Gastroesophageal sphincter (tissue), 4 donors: ENCODE results near the gene MED16. TPM values are rescaled to one million over a fixed set of nuclear protein-coding genes. Genes with fewer than 3 reads are reported as not detected.

Experiments
- ATAC-seq: fragments of 150-250 bp; one replicate; pipeline ENCODE4 v1.9.1; 2016; ENCODE audit warnings: mild to moderate bottlenecking, moderate library complexity
- H3K27ac ChIP-seq, 4 donors: fragments of 200-600 bp; sonication (generic) in 3 of 4; 1 replicate in 3 of 4; 2 replicates in 1 of 4; pipeline ENCODE4 v1.5.1; 2016 to 2019
- H3K27me3 ChIP-seq: fragments of 200-600 bp; sonication (generic); one replicate; pipeline ENCODE4 v1.5.1; 2019
- H3K36me3 ChIP-seq, 2 donors: fragments of 200-600 bp; sonication (generic); one replicate each; pipeline ENCODE4 v1.5.1; 2019; ENCODE audit warnings: control low read depth in 1 of 2
- H3K4me1 ChIP-seq, 3 donors: fragments of 200-600 bp; sonication (generic); 1 replicate in 2 of 3; 2 replicates in 1 of 3; pipeline ENCODE4 v1.5.1; 2016 to 2019; ENCODE audit warnings: control low read depth in 2 of 3
- H3K4me3 ChIP-seq, 2 donors: fragments of 200-600 bp; sonication (generic); one replicate each; pipeline ENCODE4 v1.5.1; 2019; ENCODE audit warnings: mild to moderate bottlenecking in 1 of 2, moderate library complexity in 1 of 2
- H3K9me3 ChIP-seq, 3 donors: fragments of 200-600 bp; sonication (generic); one replicate each; pipeline ENCODE4 v1.5.1; 2017 to 2019; ENCODE audit warnings: control low read depth in 2 of 3
- EP300 ChIP-seq: sonication (generic); formaldehyde crosslinking; IDR thresholded peaks from one replicate; pipeline ENCODE4 v1.6.1; 2017; ENCODE audit warnings: antibody characterized with exemption, mild to moderate bottlenecking
- POLR2A ChIP-seq, 2 donors: fragments of 450-650 bp; IDR thresholded peaks; one replicate each; pipeline ENCODE4 v1.6.1; 2017; ENCODE audit warnings: antibody characterized with exemption in 2 of 2, mild to moderate bottlenecking in 2 of 2, moderate library complexity in 1 of 2
- POLR2AphosphoS5 ChIP-seq: sonication (generic); formaldehyde crosslinking; IDR thresholded peaks from one replicate; pipeline ENCODE4 v1.6.1; 2017; ENCODE audit warnings: antibody characterized with exemption
- WGBS, 2 donors: methylation state at CpG; one replicate each; pipeline ENCODE4 v1.1.5; 2018; ENCODE audit warnings: low coverage in 1 of 2; 5-methylcytosine and 5-hydroxymethylcytosine counted together
- total RNA-seq, 4 donors: library from RNA; depleted of rRNA; stranded (reverse); fragments of >200 nt; gene quantifications; one replicate each; pipeline ENCODE4 v1.1.0, GENCODE V29; 2016
- TF ChIP-seq, protein P1 (sequence below), 4 experiments: fragments of 200-600 bp in 2 of 4; fragments of 450-650 bp in 2 of 4; sonication (generic) in 1 of 4; IDR thresholded peaks; one replicate each; pipeline ENCODE4 v1.5.1; 2017 to 2019; ENCODE audit warnings: antibody characterized with exemption in 4 of 4, mild to moderate bottlenecking in 2 of 4, moderate library complexity in 2 of 4

MED16 gene, protein sequence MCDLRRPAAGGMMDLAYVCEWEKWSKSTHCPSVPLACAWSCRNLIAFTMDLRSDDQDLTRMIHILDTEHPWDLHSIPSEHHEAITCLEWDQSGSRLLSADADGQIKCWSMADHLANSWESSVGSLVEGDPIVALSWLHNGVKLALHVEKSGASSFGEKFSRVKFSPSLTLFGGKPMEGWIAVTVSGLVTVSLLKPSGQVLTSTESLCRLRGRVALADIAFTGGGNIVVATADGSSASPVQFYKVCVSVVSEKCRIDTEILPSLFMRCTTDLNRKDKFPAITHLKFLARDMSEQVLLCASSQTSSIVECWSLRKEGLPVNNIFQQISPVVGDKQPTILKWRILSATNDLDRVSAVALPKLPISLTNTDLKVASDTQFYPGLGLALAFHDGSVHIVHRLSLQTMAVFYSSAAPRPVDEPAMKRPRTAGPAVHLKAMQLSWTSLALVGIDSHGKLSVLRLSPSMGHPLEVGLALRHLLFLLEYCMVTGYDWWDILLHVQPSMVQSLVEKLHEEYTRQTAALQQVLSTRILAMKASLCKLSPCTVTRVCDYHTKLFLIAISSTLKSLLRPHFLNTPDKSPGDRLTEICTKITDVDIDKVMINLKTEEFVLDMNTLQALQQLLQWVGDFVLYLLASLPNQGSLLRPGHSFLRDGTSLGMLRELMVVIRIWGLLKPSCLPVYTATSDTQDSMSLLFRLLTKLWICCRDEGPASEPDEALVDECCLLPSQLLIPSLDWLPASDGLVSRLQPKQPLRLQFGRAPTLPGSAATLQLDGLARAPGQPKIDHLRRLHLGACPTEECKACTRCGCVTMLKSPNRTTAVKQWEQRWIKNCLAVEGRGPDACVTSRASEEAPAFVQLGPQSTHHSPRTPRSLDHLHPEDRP
- total RNA-seq = 10 to 100 TPM; 20.2 to 40.3 (median 28.1) TPM

DNA sequence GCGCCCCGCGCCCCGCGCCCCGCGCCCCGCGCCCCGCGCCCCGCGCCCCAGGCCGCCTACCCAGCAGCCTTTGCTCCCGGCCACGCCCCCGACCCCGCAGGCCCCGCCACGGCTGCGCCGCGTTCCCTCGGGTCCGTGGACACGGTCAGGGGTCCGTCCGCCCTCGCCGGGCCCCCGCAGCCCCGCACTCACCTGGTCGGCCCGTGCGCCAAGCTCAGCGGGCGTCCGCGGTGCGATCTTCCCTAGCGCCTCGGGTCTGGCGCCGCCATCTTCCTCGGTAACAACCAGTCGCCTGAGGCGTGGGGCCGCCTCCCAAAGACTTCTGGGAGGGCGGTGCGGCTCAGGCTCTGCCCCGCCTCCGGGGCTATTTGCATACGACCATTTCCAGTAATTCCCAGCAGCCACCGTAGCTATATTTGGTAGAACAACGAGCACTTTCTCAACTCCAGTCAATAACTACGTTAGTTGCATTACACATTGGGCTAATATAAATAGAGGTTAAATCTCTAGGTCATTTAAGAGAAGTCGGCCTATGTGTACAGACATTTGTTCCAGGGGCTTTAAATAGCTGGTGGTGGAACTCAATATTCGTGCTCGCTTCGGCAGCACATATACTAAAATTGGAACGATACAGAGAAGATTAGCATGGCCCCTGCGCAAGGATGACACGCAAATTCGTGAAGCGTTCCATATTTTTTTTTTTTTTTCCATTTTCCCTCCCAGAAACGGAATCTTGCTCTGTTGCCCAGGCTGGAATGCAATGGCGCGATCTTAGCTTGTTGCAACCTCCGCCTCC lies at the start of gene MED16, which contains the start of gene RNU6-9:
Gene MED16 (minus strand): TSS at position 294 of the 796 bp plus-strand sequence. CDS start 2,056 bp downstream, outside the sequence.
Gene RNU6-9 (plus strand): TSS at position 591 of the 796 bp plus-strand sequence.
- Histone ChIP-seq H3K27ac (peak within 1 kb of the TSS; percentile 48 to 97 (median 88)), H3K4me1 (peaks cover 0 to 25% (median 5%) of the 10 kb centered on the region in 3 donors), H3K4me3 (peak within 1 kb of the TSS; percentile 51 to 78), H3K9me3 (no peaks in the 10 kb centered on the region), H3K36me3 (peaks cover 0 to 47% of the 10 kb centered on the region in 2 donors), H3K27me3 (no peaks in the 10 kb centered on the region)
- peak; percentile 30 to 39 for TF ChIP-seq POLR2A (IDR thresholded peaks at IDR 0.05)
- TF ChIP-seq EP300 = no peak
- TF ChIP-seq POLR2AphosphoS5 = no peak
- TF ChIP-seq, protein P1, sequence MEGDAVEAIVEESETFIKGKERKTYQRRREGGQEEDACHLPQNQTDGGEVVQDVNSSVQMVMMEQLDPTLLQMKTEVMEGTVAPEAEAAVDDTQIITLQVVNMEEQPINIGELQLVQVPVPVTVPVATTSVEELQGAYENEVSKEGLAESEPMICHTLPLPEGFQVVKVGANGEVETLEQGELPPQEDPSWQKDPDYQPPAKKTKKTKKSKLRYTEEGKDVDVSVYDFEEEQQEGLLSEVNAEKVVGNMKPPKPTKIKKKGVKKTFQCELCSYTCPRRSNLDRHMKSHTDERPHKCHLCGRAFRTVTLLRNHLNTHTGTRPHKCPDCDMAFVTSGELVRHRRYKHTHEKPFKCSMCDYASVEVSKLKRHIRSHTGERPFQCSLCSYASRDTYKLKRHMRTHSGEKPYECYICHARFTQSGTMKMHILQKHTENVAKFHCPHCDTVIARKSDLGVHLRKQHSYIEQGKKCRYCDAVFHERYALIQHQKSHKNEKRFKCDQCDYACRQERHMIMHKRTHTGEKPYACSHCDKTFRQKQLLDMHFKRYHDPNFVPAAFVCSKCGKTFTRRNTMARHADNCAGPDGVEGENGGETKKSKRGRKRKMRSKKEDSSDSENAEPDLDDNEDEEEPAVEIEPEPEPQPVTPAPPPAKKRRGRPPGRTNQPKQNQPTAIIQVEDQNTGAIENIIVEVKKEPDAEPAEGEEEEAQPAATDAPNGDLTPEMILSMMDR (IDR thresholded peaks at IDR 0.05) = peak in 1 of 4 experiments; percentile 17
- ATAC-seq = peak; percentile 97
- 1% methylated on average over 16 to 17 of the region's 69 CpGs for WGBS, 2 donors

DNA sequence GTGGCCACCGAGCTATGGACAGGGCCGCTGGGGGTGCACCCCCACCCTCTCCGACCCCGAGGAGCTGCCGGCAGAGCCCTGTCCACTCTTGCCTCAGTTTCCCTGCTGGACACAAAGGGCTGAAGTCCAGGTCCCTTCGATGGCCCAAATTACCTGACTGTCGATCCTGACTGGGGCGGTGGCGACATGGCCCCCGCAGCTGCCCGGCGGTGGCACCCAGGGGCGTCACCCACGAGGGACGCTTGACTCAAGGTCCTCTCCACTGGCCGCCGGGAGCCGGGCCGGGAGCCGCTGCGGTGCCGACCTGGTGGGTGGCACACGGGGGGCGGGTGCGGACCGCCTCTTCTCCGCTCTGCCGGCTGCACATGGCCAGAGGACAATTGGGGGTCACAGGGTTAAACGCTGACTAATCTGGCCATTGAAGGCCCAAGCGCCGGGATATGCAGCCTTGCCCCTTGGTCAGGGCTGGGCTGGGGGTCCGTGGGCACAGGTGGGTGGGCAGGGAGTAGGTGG lies 49.2 kb upstream of the MED16 start:
- no peaks in the 10 kb centered on the region for H3K27me3 ChIP-seq
- 88% methylated on average over 3 of the region's 32 CpGs; no CpG with 5 or more reads in 1 of the 2 donors for WGBS, 2 donors
- peaks cover 0 to 4% of the 10 kb centered on the region in 2 donors for H3K36me3 ChIP-seq
- H3K27ac ChIP-seq = no peak overlapping the region
- no peaks in the 10 kb centered on the region for H3K9me3 ChIP-seq
- H3K4me1 ChIP-seq = peaks cover 0 to 28% (median 4%) of the 10 kb centered on the region in 3 donors
- ATAC-seq = no peak
- H3K4me3 ChIP-seq = no peak overlapping the region
- TF ChIP-seq EP300 = no peak
- TF ChIP-seq, protein P1 (IDR thresholded peaks at IDR 0.05) = no peak
- no peak for TF ChIP-seq POLR2AphosphoS5

DNA sequence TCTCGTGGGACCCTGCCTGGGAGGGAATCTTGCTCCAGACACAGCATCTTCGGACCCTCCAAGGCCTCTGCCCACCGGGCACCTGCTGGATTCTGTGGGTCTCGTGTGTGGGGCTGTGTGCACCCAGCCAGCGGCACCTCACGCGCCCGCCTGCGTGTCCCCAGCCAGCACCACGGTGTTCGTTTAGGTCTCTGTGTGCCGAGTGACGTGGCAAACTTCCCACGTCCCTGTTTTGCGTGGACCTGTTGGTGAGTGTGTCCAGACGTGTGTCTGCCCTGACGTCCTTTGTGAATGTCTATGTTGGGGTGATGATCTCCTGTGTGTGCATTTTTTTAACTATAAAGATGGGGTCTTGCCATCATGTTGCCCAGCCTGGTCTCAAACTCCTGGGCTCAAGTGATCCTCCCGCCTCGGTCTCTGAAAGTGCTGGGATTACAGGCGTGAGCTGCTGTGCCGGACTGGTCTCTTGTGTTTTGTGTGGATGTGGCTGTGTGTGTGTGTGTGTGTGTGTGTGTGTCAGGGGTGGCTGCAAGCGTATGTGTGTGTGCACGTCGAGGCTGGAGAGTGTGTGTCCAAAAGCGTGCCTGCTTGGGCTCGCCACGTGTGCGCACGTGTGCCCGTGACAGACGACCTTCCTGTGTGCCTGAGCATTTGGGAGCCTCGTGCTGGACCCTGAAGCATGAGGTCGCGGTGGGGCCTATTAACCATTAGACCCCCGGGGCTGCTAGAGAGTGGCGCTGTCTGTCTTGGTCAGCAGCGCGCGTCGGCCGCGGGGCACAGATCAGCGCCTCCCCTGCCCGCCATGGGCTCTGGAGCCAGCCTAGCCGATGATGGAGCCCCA lies 48.5 kb upstream of the MED16 start:
- WGBS, 2 donors = 83 to 100% methylated on average over 1 to 8 of the region's 45 CpGs
- H3K9me3 ChIP-seq = no peaks in the 10 kb centered on the region
- peaks cover 0 to 28% (median 4%) of the 10 kb centered on the region in 3 donors for H3K4me1 ChIP-seq
- no peak for ATAC-seq
- peaks cover 0 to 4% of the 10 kb centered on the region in 2 donors for H3K36me3 ChIP-seq
- H3K4me3 ChIP-seq = peak overlapping the region; percentile 1 to 48
- peak overlapping the region in 3 of 4 donors; percentile 79 to 87 (median 84) for H3K27ac ChIP-seq
- no peaks in the 10 kb centered on the region for H3K27me3 ChIP-seq
- TF ChIP-seq POLR2AphosphoS5 (no peak), POLR2A (IDR thresholded peaks at IDR 0.05) (no peak), EP300 (no peak)
- TF ChIP-seq, protein P1 (IDR thresholded peaks at IDR 0.05) = no peak
